B cell (primary cell): Measurements from ENCODE around the gene SUGP2. TPM values are rescaled to one million over a fixed set of nuclear protein-coding genes. Genes with fewer than 3 reads are reported as not detected.

ENCODE experiments used
- ATAC-seq: fragments of 200-7000 bp; cut with Tn5 transposase; one replicate; pipeline ENCODE4 v1.10.0; 2021; ENCODE audit warnings: low read depth, mild to moderate bottlenecking, moderate number of reproducible peaks, moderate library complexity
- CTCF ChIA-PET: fragments of 350-600 bp; sonication (Branson Sonifier 250); formaldehyde crosslinking; loops from one replicate; lab custom pipeline; 2021; ENCODE audit warnings: antibody characterized with exemption, inconsistent platforms; lab: Charles Lee
- POLR2A ChIA-PET: fragments of 350-600 bp; sonication (Branson Sonifier 250); formaldehyde crosslinking; loops from one replicate; lab custom pipeline; 2021; ENCODE audit warnings: antibody characterized with exemption; lab: Charles Lee
- DNase-seq: peaks from one replicate; pipeline ENCODE4 v3.0.0; 2013
- H2AFZ ChIP-seq: 2 replicates; pipeline ENCODE4 v1.6.1; 2012; ENCODE audit warnings: mild to moderate bottlenecking, low read depth, low read length; ENCODE audit not compliant: insufficient read depth, poor library complexity, severe bottlenecking
- H3K27ac ChIP-seq, 2 donors: 1 replicate in 1 of 2; 2 replicates in 1 of 2; pipeline ENCODE4 v1.5.1; 2012 to 2013; ENCODE audit warnings: low read length in 2 of 2, mild to moderate bottlenecking in 2 of 2, moderate library complexity in 1 of 2
- H3K27me3 ChIP-seq, 4 experiments: fragments of 200-600 bp in 1 of 4; sonication (generic) in 1 of 4; replicated peaks in 1 of 4; 1 replicate in 2 of 4; 2 replicates in 2 of 4; pipeline versions ENCODE4 v1.6.1 to v1.7.0; 2013 to 2016; ENCODE audit warnings: low read length in 3 of 4, mild to moderate bottlenecking in 2 of 4, mixed read lengths in 1 of 4, moderate library complexity in 1 of 4; ENCODE audit not compliant: insufficient read depth in 4 of 4, control insufficient read depth in 3 of 4; ENCODE audit errors: control extremely low read depth in 1 of 4
- H3K36me3 ChIP-seq, 2 experiments: replicated peaks in 1 of 2; 1 replicate in 1 of 2; 2 replicates in 1 of 2; pipeline versions ENCODE4 v1.6.1 to v1.7.1; 2013; ENCODE audit warnings: low read length in 1 of 2; ENCODE audit not compliant: insufficient read depth in 2 of 2, control insufficient read depth in 1 of 2; ENCODE audit errors: control extremely low read depth in 1 of 2, extremely low read depth in 1 of 2
- H3K4me1 ChIP-seq, 2 donors: fragments of 200-600 bp in 1 of 2; sonication (generic) in 1 of 2; 1 replicate in 1 of 2; 2 replicates in 1 of 2; pipeline versions ENCODE4 v1.5.1 to v1.6.1; 2013 to 2017; ENCODE audit warnings: low read length in 2 of 2; ENCODE audit not compliant: control insufficient read depth in 2 of 2, insufficient read depth in 2 of 2
- H3K4me2 ChIP-seq: replicated peaks from 2 replicates; pipeline ENCODE3; 2012; ENCODE audit warnings: mild to moderate bottlenecking, low read depth, low read length; ENCODE audit not compliant: poor library complexity, severe bottlenecking
- H3K4me3 ChIP-seq, 5 experiments: fragments of 200-600 bp in 1 of 5; sonication (generic) in 1 of 5; 1 replicate in 3 of 5; 2 replicates in 2 of 5; pipeline versions ENCODE4 v1.5.1 to v1.7.0; 2011 to 2016; ENCODE audit warnings: low read length in 4 of 5, mild to moderate bottlenecking in 4 of 5, low read depth in 2 of 5, control low read depth in 1 of 5, moderate library complexity in 1 of 5; ENCODE audit not compliant: insufficient read depth in 1 of 5; ENCODE audit errors: control extremely low read depth in 1 of 5, extremely low read depth in 1 of 5
- H3K79me2 ChIP-seq: fragments of 200-600 bp; sonication (generic); one replicate; pipeline ENCODE4 v1.6.0; 2016; ENCODE audit warnings: low read length; ENCODE audit not compliant: control insufficient read depth, insufficient read depth
- H3K9ac ChIP-seq: fragments of 200-600 bp; sonication (generic); 2 replicates; pipeline ENCODE4 v1.6.1; 2017; ENCODE audit warnings: mild to moderate bottlenecking, low read length, moderate library complexity
- H3K9me3 ChIP-seq, 3 donors: one replicate each; pipeline versions ENCODE4 v1.6.1 to v1.7.1; 2013; ENCODE audit warnings: low read length in 2 of 3; ENCODE audit not compliant: control insufficient read depth in 2 of 3, insufficient read depth in 1 of 3; ENCODE audit errors: control extremely low read depth in 1 of 3
- H4K20me1 ChIP-seq: 2 replicates; pipeline ENCODE4 v1.6.0; 2012; ENCODE audit warnings: mild to moderate bottlenecking, low read length; ENCODE audit not compliant: insufficient read depth, control insufficient read depth, poor library complexity, severe bottlenecking
- H3K27ac Mint-ChIP-seq: one replicate; pipeline ENCODE4 v1.8.0; 2021; ENCODE audit warnings: mixed read lengths
- H3K27me3 Mint-ChIP-seq: one replicate; pipeline ENCODE4 v1.8.0; 2021; ENCODE audit warnings: mixed read lengths
- H3K4me1 Mint-ChIP-seq: one replicate; pipeline ENCODE4 v1.8.0; 2021; ENCODE audit warnings: mixed read lengths
- H3K4me3 Mint-ChIP-seq: one replicate; pipeline ENCODE4 v1.8.0; 2021; ENCODE audit warnings: mixed read lengths
- H3K9me3 Mint-ChIP-seq: one replicate; pipeline ENCODE4 v1.8.0; 2022; ENCODE audit warnings: mixed read lengths; ENCODE audit not compliant: insufficient read depth
- CTCF ChIP-seq: fragments of 200-600 bp; IDR thresholded peaks from one replicate; pipeline ENCODE4 v1.8.0; 2022; ENCODE audit warnings: antibody characterized with exemption, mild to moderate bottlenecking
- EZH2 ChIP-seq: IDR thresholded peaks from 2 replicates; pipeline ENCODE4 v1.6.1; 2012; ENCODE audit warnings: borderline replicate concordance, low read depth, mild to moderate bottlenecking, moderate library complexity, low read length; ENCODE audit not compliant: insufficient read depth, poor library complexity, severe bottlenecking
- WGBS: methylation state at CpG from one replicate; pipeline ENCODE4 v1.1.5; 2013; ENCODE audit warnings: missing lambda C conversion rate; ENCODE audit not compliant: insufficient coverage; 5-methylcytosine and 5-hydroxymethylcytosine counted together
- intact Hi-C: fragments of 100-400 bp; cut with micrococcal nuclease; formaldehyde crosslinking; loops from one replicate; pipeline ENCODE4 v1.10.0; 2022
- polyA plus RNA-seq: library from polyadenylated mRNA; depleted of rRNA; stranded (reverse); fragments of >200 nt; gene quantifications from 2 replicates; pipeline ENCODE4 v1.2.3, GENCODE V29; 2012
- total RNA-seq, 2 donors: library from RNA; stranded (reverse); fragments of 120-200 nt in 1 of 2; gene quantifications; 1 replicate in 1 of 2; 2 replicates in 1 of 2; pipeline versions ENCODE4 v1.2.3 to v1.2.4, GENCODE V29; 2013 to 2022

Gene SUGP2
- total and polyA plus RNA-seq, 2 donors (not counting 1 experiment from before 2014, with no cell fraction given), result 132 to 154 TPM

GRCh38 chr19:19032420-19033175 is 719 bp downstream of the SUGP2 start:
- intact Hi-C loops, result loop anchor here (1.0 to 5.0 kb wide), 6 partner anchors 31 to 510 kb away; partner anchors contain the start of genes BORCS8, COPE, DDX49 and ELL
- CTCF ChIA-PET, result interaction anchor here (0.7 kb wide), 1 partner anchor 162 kb away, joined by 5 read pairs; no protein-coding TSS in a partner anchor

More at GRCh38 chr19:19032420-19033175, 719 bp downstream of the SUGP2 start:
- peak overlapping the region; percentile 96 for H3K4me3 Mint-ChIP-seq
- Histone ChIP-seq H3K27ac (peak overlapping the region; percentile 24 to 76), H3K36me3 (peaks cover 5 to 12% of the 10 kb centered on the region in 2 experiments), H2AFZ (peak overlapping the region; percentile 74), H3K4me2 (peak overlapping the region; percentile 95), H3K27me3 (no peaks in the 10 kb centered on the region), H3K4me1 (peaks cover 18 to 24% of the 10 kb centered on the region in 2 donors), H3K9ac (peak overlapping the region; percentile 87), H4K20me1 (peaks cover 39% of the 10 kb centered on the region), H3K4me3 (peak overlapping the region; percentile 68 to 84 (median 74)), H3K79me2 (peaks cover 85% of the 10 kb centered on the region), H3K9me3 (no peaks in the 10 kb centered on the region)
- ATAC-seq (peak; percentile 22), DNase-seq (peak; percentile 80)
- H3K27ac Mint-ChIP-seq, result peak overlapping the region; percentile 93
- no peaks in the 10 kb centered on the region for H3K9me3 Mint-ChIP-seq
- WGBS, result 1% methylated on average over 21 of the region's 31 CpGs
- POLR2A ChIA-PET, result no interaction called here
- H3K27me3 Mint-ChIP-seq, result no peaks in the 10 kb centered on the region
- no peak for TF ChIP-seq EZH2
- no peak for TF ChIP-seq CTCF
- H3K4me1 Mint-ChIP-seq, result peaks cover 26% of the 10 kb centered on the region
